Measurements from ENCODE around the gene KCNQ5.
"Not testable (repeated sequence)": the region's sequence is repeated elsewhere in the genome, so short reads cannot be mapped to it uniquely, and the experiment has no call there.

KCNQ5 gene

DNA sequence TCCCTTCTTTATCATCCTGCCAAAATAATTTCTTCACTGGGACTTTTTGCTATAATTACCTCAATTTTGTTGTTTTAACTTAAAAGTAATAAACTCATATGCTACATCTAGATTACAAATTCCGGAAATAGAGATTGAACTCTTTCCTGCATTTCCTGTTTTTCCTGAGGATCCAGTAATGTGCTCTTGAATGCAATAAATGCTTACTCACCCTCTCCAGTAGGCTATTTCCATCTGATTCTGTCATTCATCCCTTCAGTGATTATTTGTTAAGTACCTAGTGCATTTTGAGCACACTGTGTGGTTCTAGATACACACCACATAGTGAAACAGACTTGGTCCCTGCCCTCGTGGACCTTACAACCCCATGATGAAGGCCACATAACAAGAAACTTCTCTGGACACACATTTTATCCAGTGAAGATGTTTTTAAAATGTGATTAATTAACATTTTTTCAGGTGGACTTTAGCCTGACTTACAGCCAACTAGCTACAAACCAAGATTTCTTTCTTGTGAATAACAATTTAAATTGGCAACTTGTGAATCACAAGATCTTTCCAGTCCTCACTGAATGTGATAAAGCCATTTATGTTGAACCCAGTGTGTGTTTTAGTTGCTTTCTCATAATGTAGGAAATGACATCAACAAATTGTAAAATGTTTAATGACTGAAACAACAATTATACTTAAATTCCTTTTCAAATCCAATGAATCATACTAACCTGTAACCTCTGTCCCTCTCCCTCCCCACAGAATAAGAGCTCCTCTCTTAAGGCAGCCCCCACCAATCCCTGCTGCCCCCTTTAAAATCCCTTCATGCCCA lies 331.2 kb downstream of the KCNQ5 start:
- no peak for DNase-seq (ENCODE audit: low read depth)

DNA sequence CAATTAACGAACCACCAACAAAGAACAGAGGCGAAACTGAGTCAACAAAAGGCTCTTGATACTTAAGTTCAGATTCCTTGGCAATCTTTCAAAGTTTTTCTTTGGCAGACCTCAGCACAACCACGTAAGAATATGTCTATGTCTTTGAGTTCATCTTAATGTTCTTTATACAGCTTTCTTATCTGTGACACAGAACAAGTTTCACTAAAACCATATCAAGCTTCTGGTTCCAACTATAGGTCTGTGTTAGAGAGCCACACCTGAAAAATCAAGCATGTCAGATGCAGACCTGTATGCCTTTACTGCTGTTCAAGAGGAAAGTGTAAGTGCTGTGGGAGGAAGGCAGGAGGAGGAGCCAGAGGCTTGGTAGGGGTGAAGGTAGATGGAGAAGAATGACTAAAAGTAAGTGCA lies 332.1 kb downstream of the KCNQ5 start:
- no peak for DNase-seq (ENCODE audit: low read depth)

DNA sequence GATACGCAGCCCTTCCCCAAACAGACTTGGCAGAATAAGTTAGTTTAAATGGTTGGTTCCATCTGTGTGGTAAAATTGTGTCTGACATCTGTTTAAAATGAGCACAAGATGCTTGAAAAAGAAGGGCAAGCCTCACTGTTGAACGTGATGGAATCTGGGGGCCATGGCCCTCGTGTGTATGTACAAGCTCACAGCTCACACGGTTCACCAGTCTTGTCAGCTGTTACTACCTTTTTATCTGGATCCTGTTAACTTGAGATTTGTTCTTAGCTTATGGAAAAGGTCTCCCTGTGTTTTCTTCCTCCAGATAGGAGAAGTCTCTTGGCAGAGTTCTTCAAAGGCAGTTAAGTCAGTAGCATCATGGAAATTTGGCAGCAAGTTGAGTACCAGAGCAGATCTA lies 332.9 kb downstream of the KCNQ5 start:
- DNase-seq (ENCODE audit: low read depth) = no peak

DNA sequence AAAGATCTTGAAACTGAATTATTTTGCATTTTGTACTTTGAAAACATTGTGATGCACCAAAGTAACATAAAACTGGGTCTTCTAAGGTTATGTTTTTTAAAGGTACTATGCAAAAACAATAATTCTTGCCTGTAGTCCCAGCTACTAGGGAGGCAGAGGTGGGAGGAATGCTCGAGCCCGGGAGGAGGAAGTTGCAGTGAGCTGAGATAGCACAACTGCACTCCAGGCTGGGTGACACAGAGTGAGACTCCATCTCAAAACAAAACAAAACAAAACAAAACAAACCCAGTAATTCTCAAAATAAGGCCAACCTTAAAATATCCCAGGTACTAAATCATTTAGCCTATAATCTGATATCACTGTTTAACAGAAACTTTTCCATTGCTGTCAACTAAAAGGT lies 333.8 kb downstream of the KCNQ5 start:
- DNase-seq (ENCODE audit: low read depth) = peak; percentile 5

DNA sequence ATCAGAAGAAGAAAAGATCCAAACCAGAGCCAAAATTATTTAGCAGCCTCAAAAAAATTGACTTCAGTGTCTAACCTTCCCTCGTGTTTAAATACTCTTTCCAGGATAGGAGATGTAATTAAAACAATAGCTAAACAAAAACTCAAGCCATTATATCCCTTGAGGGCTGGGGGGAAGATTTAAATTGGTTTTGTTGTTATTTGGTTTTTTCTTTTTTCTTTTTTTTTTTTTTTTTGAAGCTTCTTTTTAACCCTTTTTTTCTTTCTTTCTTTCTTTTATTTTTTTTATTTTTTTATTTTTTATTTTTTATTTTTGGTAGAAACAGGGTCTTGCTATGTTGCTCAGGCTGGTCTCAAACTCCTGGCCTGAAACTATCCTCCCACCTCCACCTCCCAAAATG lies 334.4 kb downstream of the KCNQ5 start:
- no peak for DNase-seq (ENCODE audit: low read depth)

DNA sequence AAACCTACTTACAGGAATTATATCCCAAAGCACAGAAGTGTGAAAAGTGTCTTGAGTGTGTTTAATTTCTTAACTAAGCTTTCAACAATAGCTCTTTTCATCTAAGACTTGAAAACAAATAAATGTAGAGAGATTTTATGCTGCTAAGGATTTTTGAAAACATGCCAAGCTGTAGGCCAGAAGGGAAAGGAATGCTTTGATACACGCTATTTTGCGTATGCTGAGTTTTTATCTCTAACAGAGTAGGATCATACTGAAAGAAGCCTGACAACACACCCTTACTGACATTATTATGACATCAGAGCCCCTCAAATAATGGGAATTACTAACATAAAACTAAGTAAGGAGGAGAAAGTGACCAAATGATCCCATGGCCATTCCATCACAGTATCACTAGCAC lies 338.0 kb downstream of the KCNQ5 start:
- no peak for DNase-seq (ENCODE audit: low read depth)

DNA sequence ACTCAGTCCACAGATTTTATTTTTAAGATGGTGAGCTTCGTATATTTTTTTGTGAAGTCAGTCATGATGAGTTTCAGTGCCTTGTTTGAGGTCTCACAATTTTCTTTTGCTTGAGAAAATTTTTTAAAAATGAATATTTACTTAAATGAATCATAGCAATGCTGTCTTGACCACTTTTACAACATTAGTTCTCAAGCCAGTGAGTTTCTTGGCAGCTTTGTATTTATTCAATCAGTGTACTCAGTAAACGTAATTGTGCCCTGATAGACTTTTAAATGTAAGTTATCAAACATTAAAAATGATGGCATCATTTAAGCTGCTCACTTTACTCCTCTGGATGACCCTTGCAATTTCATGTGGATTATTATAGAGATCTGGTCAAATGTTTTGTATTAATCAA lies 342.1 kb downstream of the KCNQ5 start:
- no peak for DNase-seq (ENCODE audit: low read depth)

DNA sequence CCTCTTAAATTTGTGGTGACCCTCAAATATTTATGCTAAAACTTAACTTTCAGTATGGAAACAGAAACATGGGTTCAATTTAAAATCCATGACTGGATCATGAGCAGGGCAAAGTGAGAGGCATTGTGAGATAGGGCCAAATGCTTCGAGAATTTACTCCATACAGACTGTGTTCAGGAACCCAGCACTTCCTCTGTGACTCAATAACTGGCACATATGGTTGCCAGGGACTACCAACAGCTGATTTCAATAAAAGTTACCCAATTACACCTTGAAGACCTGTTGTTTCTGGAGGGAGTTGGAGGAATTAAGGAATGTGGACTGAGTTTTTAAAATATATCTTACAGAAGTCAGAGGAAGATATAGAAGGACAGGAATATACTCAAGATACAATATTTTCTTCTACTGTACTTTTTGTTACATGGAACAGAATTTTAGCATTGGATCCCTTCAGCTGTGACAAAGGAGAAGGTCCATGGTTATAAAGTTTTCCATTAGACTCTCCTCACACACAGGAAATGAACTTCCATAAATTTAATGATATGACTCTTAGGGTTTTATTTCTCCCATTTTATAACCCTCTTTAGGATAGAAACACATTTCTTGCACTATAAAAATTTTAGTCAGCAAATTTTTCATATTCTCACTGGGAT lies 344.9 kb downstream of the KCNQ5 start:
- no peak for DNase-seq (ENCODE audit: low read depth)

DNA sequence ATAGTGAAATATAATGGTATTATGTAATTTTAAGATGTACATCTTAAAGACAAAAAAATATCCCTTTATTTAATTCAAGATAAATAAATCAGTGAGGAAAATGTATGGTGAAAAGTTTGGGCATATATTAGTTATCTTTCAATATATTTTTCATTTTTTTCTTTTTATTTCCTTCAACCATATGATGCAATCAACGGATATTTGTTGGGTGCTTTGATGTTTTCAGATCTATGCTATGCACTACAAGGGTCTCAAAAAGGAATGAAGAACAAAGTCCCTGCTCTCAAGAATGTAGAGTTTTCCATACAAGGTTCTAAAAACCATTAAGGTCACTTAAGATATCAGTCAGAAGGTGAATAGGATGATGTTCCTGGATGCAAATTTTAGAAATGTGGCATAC lies 345.5 kb downstream of the KCNQ5 start:
- DNase-seq (ENCODE audit: low read depth) = no peak

DNA sequence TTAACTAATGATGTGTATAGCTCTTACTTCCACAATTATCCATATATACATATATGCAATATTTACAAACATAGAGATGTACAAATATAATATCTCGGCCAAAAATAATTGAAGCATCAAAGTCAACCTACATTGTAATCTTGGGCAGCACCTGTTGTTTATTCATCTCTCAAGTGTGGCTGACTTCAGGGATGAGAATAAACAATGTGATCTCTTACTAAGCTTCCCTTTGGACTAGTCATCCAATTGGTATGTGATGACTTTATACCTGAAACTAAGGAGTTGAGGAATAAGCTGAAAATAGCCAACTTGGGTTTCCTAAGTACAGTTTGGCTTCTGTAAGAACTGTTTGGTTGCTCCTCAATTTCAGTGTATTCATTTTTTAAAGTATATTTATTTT lies 346.8 kb downstream of the KCNQ5 start:
- DNase-seq (ENCODE audit: low read depth) = no peak

DNA sequence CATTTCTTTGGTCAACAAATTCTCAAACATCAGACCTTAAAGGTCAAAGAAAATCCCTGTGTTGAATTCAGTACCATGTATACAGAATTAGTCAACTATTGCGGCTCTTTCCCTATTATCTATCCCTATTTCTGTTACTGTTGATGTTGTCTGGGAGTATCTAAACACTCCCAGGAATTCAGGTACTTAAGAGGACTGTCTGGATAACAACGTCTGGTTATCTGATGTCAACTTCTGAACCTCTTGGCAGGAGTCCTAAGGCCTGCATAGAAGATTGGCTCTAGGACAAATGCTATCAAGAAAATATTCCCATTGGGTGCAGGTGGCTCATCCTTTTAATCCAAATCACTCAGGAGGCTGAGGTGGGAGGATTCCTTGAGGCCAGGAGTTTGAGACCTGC lies 347.8 kb downstream of the KCNQ5 start:
- no peak for DNase-seq (ENCODE audit: low read depth)

DNA sequence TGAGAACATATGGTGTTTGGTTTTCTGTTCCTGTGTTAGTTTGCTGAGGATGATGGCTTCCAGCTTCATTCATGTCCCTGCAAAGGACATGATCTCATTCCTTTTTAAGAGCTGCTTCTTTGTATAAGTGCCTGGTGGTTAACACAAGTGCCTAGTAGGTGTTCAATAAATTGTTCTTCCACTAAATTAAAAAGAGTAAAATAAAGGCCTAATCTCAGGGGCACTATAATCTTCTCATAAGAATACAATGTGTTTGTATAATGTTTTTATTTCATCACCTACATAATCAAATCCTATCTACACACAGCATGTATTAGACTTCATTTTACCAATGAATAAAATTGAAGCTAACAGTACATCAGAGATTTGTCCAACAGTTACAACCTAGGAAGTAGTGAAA lies 350.7 kb downstream of the KCNQ5 start:
- no peak for DNase-seq (ENCODE audit: low read depth)

DNA sequence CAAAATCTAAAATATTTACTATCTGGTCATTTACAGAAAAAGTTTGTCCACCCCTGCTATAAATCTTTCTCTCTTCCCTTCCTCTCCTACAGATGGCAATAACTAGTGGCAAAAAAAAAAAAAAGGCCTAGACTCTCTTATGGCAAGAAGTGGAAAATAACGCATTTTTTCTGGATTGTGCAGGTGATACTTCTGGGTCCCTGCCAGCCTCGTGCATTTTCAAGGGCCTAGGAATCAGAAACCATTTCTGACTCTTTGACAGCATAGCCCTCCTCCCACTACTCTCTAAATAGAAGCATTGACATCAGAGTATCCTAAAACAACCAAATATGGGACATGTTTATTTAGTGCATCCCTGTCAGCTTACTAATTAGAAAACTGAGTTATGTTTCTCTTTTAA lies 352.4 kb downstream of the KCNQ5 start:
- DNase-seq (ENCODE audit: low read depth) = no peak

DNA sequence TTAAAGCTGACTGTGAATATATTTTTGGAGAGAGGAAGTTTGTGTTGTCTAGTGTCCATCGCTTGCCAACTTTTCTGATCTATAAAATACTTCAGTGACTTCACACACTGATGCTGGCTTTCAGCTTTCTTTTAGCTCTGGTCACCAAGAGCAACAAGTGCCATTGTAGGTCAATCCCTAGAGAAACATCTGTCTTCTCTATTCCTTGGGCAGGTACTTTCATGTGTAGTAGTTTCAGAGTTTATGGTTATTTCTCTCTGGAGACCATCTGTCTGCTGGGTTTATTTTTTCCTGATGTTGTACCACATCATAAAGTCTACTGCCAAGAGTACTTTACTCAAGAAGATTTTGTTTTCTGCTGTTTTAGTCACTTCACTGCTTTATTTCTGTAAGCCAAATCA lies 353.5 kb downstream of the KCNQ5 start:
- DNase-seq (ENCODE audit: low read depth) = no peak

DNA sequence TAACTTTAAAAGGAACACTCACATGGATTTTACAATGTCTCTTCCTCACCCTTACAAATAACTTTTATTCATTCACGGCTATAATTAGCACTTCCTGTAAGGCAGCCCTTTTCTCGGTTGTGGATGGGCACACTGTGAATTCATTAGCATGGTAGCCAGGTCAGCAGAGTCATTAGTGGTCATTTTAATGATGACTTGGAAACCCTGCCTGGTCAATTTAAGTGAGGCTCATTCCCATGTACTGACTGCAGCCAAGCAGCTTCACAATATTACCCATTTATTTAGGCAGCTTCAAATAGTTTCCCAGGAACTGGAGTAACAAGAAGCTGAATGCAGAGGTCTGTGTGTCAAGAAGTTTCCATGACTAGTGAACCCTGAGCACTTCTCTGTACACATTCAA lies 354.6 kb downstream of the KCNQ5 start:
- no peak for DNase-seq (ENCODE audit: low read depth)

DNA sequence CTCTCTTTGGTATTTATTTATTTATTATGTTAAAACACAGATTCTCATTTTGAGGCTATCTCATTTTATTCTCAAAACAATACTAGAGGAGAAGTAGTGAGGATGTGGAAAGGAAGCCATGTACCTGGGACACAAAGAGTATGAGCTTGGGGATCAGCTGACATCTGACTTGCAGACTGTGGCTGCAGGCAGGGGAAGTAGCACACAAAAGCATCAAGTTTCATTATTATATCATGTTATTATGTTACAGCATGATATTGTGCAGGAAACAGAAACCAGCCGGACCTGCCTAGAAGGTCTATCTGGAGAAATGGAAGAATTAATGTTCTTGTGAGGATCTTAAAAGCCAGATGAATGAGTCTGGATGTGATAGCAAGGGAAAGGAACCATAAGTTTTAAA lies 355.2 kb downstream of the KCNQ5 start:
- no peak for DNase-seq (ENCODE audit: low read depth)

DNA sequence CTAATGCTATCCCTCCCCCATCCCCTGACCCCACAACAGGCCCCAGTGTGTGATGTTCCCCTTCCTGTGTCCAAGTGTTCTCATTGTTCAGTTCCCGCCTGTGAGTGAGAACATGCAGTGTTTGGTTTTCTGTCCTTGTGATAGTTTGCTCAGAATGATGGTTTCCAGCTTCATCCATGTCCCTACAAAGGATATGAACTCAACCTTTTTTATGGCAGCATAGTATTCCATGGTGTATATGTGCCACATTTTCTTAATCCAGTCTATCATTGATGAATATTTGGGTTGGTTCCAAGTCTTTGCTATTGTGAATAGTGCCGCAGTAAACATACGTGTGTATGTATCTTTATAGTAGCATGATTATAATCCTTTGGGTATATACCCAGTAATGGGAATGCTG lies 356.9 kb downstream of the KCNQ5 start:
- DNase-seq (ENCODE audit: low read depth) = not testable (repeated sequence)

DNA sequence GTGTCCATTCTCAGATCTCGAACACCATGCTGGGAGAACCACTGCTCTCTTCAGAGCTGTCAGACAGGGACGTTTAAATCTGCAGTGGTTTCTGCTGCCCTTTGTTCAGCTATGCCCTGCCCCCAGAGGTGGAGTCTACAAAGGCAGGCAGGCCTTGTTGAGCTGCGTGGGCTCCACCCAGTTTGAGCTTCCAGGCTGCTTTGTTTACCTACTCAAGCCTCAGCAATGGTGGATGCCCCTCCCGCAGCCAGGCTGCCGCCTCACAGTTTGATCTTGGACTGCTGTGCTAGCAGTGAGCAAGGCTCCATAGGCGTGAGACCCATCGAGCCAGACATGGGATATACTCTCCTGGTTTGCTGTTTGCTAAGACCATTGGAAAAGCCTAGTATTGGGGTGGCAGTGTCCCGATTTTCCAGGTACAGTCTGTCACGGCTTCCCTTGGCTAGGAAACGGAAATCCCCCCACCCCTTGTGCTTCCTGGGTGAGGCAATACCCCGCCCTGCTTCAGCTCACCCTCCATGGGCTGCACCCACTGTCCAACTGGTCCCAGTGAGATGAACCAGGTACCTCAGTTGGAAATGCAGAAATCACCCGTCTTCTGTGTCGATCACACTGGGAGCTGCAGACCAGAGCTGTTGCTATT lies 362.4 kb downstream of the KCNQ5 start:
- not testable (repeated sequence) for DNase-seq (ENCODE audit: low read depth)

DNA sequence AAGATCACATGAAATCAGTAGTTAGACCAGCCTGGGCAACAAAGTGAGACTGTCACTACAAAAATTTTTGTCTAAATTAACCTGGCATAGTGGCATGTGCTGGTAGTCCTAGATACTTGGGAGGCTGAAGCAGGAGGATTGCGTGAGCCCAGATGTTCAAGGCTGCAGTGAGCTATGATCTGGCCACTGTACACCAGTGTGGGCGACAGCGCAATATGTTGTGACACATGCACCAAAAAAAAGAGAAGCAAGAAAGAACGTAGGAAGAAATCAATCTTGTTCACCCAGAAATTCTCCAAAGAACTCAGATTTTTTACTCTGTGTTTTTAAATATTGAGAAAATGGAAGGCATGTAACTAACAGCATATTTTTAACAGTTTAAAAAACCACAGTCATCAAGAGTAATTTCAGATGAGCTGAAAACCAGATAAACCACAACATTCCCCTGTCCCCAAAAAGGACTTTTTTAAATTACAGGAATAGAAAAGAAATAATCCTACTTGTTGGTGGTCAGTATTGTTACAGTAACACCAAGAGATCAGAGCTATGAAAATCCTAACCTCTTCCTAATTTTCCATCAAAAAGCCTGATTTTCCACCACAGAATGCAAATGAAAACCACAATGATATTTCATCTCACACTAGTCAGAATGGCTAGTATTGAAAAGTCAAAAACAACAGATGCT lies 363.3 kb downstream of the KCNQ5 start:
- no peak for DNase-seq (ENCODE audit: low read depth)

DNA sequence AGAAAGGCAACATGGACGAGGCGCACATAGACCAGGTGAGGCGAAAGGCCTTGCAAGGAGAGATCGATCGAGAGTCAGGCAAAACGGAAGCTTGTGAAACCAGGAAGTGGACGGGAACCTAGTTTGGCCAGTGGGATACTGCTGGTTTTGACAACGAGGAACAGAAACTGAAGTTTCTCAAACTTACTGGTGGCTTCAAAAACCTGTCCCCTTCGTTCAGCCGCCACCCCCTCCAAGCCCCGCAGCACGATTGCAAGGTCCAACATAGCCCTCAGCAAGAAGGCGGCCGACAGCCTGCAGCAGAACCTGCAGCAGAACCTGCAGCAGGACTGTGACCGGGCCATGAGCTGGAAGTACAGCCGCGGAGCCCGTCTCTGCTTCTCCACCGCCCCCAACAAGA lies 365.4 kb downstream of the KCNQ5 start:
- no peak for DNase-seq (ENCODE audit: low read depth)

DNA sequence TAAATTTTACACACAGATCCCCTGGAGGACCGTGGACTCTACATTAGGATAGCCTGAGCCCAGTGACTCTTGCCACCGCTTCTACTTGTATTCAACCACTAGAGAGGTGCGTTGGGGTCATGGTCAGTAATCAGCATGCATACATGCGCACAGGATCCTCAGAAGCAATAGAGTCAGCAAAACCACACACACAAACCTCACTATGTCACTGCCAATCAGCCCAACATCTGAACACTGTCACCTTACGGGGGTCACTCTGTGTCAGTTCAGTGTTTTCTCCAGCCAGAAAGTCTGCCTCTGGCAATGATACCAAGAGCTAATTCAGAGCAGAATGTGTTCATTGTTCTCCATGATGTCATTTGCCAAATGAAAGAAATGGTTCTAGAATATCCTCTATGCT lies 378.1 kb downstream of the KCNQ5 start:
- no peak for DNase-seq (ENCODE audit: low read depth)

DNA sequence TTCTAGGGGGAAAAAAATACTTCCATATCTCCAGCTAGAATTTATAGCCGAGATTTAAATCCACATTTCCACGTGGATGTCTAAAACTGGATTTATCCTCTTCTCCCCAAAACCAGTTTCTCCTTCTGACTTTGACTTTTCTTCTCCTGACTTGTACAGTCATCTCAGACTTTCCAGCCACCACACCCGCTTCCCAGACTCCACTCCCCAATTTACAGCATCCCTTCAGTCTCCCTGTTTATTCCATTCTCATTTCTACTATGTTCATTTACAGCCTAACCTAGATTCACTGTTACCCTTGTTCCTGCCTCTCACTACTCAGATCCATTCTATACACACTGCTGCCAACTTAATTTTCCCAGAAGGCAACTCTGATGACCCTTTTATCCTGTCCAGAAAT lies 378.6 kb downstream of the KCNQ5 start:
- DNase-seq (ENCODE audit: low read depth) = no peak

DNA sequence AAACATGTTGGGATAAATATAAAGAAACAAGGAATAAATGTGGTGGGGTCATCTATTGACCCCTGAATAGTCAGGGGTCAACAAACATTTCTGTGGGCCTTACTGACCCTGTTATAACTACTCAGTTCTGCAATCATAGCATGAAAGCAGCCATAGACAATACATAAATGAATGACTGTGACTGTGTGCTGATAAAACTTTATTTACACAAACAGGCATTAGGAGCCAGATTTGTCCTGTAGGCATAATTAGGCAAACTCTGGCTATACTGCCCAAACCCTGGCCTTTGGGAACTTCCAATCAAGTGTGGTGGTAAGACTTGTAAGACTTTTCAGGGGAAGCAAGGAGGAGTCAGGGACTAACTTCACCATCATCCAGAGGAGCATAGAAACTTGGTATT lies 380.7 kb downstream of the KCNQ5 start:
- DNase-seq (ENCODE audit: low read depth) = no peak

All from CMK (cell line).